8988T (cell line): ENCODE data around the gene NOP14.
"Not testable (repeated sequence)": the region's sequence is repeated elsewhere in the genome, so short reads cannot be mapped to it uniquely, and the experiment has no call there.

Experiments
- DNase-seq: peaks from one replicate; pipeline ENCODE4 v3.0.0; 2011

The NOP14 gene

DNA sequence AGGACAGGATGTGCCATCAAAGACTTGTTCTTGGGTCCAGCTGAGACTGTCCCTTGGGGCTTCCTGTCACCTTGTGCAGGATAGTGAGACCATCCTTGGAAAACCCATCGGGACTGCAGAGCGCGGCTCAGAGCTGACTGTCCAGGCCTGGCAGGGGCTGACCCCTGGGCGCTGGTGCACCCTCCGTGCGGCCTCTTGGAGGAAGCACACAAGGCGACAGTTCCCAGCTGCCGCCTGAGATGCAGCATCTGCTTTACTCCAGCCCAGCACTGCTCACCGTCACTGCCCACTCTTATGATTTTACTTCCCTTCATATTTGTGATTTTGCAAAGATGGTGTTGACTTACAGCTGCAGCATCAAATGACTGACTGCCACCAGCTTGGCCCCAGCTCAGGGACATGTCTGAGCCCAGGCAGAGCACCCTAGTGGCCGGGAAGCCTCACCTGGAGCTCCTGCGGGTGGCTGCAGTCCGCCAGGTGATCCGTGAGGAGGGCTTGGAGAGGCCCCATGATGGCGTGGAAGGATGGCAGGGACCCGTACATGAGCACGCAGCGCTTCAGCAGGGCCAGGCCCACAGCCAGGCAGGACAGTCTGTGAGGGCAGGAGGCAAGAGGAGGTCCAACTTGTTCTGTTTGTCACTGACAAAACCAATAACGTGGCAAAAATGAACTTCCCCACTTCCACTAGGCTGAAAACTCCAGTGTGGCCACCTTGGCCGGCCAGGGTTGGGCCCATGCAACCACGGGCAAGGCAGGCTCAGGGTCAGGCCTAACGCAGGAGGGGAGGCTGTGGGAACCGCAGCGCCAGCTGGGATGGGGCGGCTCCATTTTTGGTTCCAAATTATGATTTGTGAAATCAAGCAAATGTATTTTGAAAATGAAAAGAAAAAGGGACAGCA lies 21.8 kb downstream of the NOP14 start:
- DNase-seq: no peak

DNA sequence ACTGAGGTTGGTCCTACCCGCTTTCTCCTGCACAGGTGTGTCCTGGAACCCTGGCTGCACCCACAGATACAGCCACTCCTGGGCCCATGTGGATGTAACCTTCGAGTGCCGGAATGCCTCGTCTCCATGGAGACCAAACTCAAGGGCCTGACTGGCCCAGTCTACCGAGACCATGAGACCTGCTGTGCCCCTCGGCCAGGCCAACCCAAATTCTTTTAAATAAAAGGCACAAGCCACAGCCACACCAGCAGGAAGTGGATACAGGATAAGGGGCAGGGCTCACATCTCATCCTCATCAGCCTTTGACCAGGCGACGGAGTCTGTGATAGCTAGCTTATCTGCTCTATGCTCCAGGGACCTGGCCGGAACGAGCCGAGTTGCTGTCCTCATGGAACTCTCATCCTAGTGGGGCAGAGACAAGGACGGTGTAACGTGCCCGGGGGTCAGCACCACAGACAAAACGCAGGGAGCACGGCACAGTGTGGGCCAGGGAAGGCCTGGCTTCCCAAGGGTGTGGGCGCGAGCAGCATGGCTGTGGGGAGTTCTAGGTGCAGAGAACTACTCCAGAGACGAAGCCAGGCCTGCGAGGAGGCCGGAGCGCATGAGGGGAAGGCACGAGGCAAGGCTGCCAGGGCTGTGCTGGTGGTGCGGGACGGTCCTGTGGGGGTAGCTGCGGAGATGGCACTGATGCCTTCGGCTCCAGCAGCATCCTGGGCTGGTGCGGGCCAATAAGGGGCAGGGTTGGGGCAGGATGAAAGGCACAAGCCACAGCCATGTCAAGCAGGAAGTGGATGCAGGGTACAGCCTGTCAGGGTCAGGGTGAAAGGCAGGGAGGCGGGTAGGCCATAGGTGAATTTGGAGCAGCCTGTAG lies 22.7 kb downstream of the NOP14 start:
- no peak for DNase-seq

DNA sequence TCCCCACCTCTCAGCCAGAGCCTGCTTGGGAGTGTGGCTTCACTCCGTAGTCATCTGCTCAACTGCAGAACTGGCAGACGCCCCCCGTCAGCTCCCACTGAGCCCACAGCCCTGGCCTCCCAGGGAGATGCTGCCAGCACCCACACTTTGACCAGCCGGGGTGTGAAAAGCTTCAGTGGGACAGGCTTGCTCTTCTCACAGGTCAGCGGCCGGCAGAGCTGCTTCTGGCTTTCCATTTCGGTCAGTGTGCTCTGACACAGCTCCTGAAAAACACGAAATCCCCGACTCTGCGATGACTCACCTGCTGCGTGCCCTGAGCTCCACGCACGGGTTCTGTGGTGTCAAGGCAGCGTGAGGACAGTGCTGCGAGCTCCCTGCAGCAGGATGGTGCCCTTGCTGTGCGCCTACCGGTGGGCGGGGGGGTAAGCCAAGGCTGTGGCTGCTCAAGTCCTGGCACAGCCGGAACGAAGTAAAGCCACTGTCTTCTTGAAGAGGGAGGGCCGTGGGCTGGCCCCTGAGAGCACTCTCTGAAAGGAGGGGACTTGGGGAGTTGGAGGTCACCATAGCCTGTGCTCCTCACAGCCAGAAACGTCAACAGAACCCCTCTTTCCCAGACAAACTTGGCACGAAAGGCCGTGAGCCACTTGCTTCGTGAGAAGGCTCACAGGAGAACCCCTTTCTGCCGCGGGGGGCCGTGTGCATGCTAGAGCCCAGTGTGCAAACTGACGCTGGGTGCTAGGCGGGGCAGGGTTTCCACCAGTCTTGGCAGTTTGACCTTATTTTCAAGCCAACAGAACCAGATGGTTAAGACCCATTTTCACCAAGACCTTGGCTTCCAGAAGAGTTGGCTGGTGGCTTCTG lies 23.6 kb downstream of the NOP14 start:
- DNase-seq: no peak

DNA sequence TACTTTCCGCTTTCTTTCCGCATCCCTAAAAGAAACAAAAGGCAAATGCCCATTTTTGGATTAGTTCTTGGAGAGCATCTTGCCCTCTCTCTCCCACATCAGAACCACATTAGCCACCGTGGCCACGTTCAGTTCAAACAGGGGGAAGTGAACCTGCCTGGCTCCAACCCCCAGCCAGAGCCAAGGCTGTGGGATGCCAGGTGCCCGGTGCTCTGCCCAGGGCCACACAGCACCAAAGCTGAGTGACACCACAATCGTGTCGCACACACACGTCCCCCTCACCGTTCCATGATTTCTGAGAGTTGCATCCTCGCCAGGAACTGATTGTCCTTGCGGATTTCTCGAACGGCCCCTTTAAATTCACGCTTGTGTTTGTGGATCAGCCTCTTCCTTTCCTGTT lies 24.3 kb downstream of the NOP14 start:
- DNase-seq: no peak

DNA sequence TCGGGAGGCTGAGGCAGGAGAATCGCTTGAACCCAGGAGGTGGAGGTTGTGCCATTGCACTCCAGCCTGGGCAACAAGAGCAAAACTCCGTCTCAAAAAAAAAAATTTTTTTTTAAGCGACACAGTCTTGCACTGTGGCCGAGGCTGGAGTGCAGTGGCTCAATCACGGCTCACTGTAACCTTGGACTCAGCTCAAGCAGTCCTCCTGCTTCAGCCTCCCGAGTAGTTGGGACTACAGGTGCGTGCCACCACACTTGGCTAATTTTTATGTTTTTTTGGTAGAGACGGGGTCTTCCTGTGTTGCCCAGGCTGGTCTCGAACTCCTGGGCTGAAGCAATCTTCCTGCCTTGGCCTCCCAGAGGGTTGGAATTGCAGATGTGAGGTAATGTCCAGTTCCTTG lies 24.8 kb downstream of the NOP14 start:
- DNase-seq: not testable (repeated sequence)

DNA sequence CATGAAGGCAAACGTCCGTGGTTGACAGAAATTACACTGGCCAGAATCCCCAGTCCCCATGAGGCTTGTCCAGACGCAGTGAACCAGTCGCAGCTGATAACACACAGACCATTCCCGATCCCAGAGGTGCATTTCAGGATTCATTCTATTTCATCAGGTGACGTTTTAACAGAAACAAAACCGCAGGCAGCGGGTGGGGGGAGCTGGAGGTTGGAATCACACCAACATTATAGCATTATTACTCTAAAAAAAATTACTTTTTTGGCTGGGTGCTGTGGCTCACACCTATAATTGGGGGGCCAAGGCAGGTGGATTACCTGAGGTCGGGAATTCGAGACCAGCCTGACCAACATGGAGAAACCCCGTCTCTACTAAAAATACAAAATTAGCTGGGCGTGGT lies 25.2 kb downstream of the NOP14 start:
- DNase-seq: no peak

DNA sequence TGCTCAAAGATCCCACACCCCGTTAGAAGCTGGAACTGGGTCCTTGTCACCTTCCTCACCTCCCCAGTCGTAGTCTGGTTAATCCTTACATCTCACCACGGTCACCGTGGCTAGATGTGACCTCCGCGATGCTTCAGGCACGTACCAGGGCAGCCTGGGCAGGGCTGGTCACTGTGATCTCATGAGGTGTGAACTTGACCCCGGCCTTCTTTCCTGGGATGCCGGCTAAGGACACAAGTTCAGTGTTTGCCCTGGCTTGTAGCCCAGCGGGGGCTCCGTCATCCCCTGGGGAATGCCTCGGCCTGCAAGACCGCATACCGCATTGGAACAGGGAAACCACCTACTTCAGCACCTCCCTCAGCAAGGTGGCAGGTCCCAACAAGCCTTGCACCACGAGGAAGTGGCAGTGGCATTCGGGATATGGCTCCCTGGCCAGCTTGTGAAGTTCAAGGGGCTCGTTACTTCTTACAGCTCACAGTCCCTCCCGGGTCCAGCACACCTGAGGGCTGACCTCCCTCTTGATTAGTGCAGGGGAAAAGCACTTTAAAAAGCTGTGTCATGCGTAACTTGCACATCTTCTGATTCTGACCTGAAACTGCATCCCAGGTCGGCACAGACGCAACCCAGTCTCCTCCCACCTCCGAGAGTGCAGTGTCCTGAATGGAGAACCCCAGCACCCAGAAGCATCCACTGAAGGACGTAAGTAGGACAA lies 25.9 kb downstream of the NOP14 start:
- peak; percentile 68 for DNase-seq

DNA sequence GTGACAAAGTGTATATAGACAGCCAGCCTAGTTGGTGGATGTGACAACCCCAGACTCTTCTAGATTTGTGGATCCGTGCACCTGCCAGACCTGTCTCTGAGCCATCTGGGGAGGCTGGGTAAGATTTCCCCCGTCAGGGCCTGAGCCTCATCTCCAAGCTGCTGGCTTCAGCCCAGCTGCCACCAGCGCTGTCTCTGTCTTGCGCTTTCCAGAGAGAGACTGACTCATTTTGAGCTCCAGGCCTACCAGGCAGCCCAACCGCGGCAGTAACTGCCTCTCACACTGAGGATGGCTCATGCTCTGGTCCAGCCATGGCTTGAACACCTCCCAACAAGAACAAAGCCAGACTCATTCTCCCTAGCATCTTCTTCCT lies 26.4 kb downstream of the NOP14 start:
- no peak for DNase-seq

DNA sequence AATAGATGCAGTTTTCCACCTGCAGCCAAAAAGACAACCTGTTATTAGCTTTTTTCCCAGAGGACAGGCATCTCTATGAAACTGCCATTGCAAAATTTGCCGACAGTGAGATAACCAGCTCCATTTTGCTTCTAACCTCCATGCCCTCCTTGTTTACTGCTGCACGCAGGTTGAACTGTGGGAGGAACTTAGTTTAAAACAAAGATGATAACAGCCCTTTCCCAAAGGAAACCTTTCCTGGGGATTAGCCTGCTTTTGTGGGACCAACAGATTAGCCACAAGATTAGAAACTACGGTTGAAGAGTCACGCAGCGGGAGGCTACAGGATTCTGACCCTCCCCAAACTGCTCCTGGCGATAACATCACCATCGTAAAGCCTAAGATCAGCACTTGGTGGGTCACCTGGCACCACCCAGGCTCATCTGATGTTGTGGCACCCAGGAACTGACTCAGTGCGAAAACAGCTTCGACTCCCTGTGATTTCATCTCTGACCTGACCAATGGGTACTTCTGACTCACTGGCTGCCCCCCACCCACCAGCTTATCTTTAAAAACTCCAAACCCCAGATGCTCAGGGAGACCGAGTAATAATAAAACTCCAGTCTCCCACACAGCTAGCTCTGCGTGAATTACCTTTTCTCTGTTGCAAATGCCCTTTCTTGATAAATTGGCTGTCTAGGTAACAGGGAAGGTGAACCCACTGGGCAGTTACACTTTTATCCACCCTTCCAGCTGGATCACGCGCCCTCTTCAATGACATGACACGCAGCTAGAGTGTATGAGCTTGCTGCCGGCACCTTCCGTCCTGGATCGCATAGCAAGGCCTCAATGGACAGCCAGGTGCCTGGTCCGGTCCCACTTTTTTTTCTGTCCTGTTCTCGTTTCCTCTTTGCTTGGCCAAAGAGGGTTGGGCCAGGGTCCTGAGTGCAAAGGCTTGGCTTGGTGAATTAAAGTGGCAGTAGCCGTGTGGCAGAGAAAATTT lies 27.2 kb downstream of the NOP14 start:
- peak; percentile 25 for DNase-seq

DNA sequence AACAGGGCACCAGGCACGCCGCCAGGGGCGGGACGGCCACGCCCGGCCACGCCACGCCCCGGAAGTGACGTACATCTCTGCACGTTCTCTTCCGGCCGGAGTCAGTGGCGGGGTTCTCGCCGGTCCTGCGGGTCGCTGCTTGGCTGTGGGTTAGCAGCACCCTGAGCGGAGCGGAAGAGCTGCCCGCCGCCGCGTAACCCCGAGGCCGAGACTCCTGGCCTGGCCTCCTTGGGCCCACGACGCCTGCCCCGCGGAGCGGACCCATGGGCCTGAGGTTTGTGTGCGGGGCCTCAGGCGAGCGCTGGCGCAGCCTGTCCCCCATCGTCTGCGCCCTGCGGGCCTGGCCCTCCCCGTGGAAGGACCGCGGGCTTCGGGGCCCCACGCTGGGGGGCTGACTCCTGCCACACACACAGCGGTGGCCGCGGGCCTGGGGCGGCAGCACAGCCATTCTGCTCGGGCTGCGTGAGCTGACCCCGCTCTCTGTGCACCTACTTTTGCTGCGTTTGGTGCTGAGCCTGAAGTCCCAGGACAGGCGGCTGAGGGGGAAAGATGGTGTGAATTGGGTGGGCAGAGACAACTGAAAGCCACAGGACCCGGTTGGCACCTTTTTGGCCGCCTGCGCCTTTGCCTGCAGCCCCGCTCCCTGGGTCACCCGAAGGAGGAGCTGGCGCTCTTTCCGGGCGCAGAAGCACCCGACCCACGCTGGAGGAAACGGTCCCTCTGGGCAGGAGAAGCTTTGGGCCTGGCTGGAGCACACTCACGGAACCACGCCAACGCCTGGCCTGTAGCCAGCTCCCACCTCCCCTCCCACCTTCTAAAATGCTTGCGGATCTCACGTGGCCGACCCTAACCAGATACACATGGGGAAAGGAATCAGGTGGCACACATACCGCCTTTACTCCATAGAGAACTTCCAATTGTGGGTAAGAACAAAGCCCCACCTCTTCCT lies 28.1 kb downstream of the NOP14 start:
- DNase-seq: peak; percentile 93

DNA sequence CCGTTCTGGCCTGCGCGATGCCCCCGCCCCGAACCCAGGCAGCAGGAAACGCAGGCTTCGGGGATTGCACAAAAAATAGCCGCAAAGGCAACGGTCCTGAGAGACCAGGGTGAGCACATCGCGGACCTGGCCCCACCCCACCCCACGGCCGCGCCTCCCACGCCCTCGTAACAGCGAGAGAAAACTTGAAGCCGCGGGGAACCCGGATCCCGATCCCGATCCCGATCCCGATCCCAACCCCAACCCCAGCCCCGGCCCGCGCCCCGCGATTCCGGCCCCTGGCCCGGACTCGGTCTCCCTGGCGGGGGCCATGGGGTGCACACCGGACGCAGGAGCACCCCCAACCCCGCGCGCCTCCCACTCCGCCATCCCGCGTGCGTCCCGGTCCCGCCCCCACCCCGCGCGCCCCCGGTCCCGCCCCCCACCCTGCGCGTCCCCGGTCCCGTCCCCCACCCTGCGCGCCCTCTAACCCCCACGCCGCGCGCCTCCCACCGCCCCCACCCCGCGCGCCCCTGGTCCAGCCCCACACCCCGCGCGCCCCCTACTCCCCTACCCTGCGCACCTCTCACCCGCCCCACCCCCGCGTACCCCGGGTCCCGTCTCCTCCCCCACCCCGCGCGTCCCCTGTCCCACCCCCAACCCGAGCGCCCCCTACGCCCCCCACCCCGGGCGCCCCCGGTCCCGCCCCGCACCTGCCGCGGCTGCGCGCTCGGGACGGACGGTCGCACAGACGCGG lies 29.0 kb downstream of the NOP14 start:
- DNase-seq: peak; percentile 55

DNA sequence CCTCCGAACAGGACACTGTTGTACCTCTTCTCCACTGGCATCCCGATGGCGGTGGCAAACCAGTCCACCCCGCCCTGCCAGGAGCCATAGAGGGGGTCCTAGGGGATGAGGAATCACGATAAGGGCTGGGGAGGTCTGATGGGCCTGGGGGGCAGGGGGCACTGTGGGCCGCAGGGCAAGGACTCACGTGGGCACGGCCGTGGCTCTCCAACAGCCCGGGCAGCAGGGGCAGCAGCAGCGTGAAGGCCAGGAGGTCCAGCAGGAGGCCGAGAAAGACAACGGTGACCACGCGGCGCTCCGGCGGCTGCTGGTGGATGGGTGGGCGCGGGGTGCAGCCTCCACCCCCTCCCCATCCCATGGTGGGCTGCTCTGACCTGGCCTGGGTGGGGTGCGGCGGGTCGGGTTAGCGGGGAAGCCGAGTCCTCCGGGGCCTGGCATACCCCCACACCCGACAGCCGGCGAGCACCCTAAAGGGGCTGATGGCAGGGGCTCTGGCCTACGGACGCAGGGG lies 29.6 kb downstream of the NOP14 start:
- no peak for DNase-seq

DNA sequence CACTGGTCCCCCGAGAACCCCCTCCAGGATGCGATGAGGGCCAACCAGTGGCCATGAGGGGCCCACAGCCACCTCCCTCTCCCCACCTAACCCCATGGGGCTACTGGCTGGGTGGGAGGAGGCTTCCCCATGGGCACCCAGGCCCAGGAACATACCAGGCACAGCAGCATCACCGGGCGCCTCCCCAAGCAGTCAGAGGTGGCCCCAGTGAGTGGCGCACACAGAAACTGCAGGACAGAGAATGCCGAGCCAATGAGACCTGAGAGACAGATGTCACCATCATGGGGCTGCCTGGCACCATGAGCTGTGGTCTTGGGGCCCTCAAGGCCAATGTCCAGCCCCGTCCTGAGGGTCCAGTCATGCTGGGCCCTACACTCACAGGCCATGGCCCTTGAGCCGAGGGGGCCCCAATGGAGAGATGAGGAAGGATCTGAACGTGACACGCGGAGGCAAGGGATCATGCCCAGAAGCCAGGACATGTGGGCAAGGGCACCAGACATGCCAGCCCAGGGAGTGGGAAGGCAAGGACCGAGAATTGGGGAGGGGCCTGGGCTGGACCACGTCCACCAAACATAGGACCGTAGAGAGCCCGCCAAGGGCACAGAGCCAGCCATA lies 30.1 kb downstream of the NOP14 start:
- DNase-seq: no peak

DNA sequence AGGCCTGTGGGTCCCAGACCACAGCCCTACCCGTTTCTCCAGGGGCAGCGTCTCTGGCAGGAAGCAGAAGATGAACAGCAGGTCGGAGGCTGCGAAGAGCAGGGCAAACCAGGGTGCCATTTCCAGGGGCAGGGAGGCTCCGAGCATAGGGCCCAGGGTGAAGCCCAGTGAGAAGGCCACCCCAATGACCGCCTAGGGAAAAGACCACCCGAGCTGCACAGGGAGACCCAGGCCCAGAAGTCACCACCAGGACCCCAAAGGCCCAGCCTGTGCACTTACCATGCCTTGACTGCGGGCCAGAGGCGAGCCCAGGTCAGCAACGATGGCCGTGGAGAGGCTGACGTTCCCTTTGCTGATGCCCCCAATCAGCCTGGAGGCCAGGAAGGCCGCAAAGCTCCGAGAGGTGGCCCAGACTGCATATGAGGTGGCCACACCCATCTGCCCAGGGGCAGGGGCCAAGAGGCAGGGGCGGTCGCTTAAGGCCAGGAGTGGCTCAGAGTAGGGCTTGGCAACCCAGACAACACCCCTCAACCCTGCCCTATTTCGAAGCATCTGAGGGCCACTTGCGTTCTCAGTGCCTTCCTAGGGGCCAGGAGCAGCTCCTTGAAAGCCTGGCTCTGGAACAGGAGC lies 30.8 kb downstream of the NOP14 start:
- DNase-seq: no peak

DNA sequence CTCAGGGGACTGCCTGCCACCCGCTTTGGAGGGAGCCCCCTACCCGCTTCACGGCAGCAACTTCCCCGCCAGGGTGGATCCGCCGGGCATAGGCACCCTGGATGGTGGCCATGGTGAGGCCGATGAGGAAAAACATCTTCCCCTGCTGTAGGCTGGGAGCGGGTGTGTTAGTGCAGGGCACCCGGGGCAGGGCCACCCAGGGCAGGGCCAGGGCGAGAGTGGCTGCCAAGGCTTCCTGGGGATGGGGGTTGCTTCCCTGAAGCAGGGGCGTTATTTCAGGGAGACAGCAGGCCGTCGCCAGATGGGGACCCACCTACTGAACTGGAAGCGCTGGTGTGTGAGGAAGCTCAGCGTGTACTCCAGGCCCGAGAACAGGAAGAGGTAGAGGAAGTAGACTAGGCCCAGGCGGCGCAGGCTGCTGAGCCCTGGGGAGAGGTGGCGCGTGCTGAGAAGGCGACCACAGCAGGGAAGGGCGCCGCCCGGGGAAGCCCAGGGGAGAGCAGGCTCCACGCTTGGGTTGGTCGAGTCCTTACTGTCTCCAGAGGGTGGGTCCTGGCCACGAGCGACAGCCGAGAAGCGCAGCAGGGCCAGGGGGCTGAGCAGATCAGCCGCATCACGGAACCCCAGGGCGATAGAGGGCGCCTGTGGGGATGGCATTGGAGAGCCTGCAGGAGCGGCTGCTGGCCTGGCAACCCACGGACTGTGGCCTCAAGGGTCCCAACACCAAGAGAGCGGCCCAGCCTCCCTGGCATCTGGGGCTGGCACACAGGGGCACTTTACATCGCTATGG lies 31.5 kb downstream of the NOP14 start:
- no peak for DNase-seq

DNA sequence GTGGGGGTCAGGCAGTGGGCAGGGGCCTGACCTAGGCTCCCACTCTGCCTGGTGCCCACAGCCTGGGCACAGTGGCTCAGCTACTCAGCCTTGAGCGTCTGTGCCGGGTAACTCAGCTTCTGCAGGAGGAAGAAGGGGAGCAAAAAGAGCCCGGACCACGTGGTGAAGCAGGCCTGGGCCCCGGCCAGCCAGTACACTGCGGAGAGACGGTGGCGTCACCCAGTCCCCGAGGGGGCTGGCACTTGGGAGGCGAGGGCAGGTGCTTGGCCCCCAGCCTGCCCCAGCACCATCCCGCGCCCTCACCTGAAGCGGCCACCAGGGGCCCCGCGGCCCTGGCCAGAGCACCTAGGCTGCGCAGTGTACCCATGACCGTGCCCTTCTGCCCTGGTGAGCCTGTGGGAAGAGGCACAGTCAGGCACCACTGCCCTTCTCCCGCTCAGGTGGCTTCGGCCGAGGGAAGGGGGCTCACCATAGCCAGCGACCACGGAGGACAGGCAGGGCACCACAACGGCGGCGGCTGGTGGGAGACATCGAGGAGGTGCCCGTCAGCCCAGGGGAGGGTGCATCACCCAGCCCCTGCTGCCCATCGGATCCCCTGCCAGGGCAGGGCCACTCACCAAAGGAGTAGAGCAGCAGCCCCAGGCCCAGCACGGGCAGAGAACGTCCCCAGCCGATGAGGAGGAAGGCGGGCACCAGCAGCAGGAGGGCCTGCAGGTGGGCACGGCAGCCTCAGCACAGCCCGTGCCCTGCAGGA lies 32.3 kb downstream of the NOP14 start:
- no peak for DNase-seq
